GM18508 (cell line): ENCODE measurements around the gene NADSYN1.

Source experiments
- ATAC-seq: cut with Tn5 transposase; IDR thresholded peaks from one replicate; pipeline ENCODE4 v1.9.1; 2021; ENCODE audit warnings: moderate number of reproducible peaks; ENCODE audit not compliant: insufficient read depth, unreplicated experiment

Gene NADSYN1

DNA sequence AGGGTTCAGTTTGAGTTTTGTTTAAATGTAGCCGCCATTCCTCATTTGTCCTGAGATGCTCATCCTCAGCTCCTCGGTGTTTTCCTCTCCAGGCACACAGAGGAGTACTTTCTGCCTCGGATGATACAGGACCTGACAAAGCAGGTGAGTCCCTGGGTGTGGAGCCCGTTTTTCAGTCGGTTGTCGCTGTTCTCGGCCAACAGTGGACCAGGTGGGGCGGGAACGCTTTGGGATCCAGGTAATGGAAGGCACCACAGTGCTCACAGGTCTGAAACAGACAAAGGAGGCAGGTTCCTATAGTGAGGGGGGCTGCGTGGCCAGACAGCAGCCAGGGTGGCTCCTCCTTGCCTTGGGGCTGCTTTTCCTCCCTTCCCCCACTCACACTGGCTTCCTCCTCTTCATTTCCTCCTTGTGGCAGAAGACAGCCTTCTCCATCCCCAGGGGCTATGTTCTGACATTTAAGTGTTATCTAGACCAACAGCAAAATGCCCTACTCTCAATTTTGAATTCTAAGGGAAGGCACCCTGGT is 19.4 kb downstream of the NADSYN1 start:
- ATAC-seq, result no peak

DNA sequence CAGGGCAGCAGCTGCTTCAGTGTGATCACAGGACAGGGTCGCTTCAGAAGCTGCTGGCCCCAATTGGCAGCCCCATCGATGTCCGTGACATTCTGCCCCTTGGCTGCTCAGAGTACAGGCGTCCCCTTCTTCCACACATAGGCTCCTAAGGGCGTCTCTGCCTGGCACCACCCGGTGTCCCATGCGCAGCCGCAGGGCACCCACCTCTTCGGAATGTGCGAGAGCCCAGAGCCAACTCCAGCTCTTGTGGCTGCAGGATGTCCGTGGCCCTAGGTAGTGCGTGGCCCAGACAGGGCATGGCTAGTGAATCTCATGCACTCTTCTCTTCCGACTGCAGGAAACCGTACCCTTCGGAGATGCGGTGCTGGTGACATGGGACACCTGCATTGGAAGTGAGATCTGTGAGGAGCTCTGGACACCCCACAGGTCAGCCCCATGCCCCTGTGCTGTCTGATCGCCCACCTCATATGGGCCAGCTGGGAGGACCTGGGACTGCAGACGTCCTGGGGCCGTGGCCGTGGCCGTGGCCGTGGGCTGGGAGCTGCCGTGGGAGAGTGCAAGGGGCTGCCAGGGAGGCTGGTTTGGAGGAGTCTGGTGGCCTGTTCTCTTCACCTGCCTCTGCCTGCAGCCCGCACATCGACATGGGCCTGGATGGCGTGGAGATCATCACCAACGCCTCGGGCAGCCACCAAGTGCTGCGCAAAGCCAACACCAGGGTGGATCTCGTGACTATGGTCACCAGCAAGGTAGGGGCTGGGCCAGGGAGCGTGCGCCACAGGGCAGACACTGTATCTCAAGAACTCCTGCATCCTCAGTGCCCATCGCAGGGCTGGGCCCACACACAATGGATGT is 20.2 kb downstream of the NADSYN1 start:
- ATAC-seq, result no peak

DNA sequence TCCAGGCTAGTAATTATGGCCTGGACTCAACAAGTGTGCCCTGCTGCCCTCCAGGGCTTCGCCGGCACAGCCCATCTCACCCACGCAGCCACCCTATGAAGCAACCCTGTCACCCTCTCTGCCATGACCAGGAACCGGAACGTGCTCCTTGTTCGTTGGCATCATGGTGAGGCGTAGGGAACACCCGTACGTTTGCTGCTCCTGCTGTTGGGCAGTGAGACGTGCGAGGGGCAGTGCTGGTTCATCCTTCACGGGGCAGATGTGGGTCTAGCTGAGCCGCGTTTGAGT is 20.7 kb downstream of the NADSYN1 start:
- ATAC-seq, result no peak

DNA sequence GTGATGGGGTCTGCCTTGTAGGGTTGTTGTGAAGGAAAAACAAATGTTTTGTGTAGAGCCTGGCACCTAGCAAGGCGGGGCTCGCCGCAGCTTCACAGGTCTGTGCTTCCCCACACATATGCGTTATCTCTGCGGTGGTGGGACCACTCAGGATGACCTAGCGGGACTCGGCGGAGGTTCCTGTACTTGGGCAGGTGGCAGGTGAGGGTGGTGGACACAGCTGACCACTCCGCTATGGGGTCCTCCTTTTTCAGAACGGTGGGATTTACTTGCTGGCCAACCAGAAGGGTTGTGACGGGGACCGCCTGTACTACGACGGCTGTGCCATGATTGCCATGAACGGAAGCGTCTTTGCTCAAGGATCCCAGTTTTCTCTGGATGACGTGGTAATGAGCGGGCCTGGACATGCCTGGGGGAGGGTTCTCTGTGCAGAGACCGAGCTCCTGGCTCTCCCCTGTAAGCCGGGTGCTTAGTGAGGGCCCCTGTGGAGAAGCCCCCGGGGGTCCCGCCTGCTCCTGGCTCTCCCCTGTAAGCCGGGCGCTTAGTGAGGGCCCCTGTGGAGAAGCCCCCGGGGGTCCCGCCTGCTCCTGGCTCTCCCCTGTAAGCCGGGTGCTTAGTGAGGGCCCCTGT is 21.3 kb downstream of the NADSYN1 start:
- no peak for ATAC-seq

DNA sequence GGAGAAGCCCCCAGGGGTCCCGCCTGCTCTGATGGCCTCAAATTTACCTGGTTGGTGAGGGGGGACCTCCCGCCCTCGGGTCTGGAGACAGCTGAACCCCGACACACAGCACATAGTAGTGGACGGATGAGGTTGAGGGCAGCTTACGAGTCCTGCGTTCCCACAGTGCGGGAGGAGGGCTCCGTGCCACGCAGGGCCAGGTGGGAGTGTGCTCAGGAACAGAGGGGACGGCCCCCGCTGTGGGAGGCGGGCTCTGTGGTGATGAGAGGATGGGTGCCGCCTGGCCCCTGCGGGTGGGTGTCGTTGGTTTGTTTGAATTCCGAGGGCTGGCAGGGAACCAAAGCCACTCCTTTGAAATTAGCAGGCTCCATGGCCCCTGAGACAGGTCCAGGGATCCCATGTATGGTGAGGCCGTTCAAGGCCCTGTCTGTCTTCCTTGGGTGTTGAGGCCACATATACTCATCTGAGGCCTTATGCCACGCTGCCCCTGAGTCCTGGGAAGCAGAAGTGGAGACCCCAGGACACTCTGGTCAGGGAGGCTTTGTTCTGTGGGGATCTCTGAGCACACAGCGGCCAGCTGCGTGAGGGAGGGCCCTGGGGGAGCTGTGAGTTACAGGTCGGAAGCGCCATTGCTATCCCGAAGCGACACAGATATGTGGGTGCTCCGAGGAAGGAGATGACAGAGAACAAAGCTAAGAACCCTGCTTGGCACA is 21.9 kb downstream of the NADSYN1 start:
- ATAC-seq, result no peak

DNA sequence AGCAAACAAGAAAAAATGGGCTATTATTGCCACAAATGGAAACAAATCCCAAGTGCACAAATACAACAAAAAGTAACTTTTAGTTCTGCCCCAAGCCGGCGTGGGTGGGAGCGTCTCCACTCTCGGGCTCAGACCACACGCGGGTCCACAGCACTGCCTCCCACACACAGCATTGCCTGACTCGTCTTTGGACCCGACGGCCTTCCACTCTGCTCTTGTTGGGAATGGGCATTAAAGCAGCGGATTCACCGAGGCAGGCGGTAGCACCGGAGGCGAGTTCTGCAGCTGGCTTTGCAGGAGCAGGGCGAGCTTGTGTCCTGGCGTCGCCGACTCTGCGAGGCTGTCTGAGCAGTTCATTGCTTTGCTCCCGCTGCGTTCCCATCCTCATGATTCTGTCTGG is 23.0 kb downstream of the NADSYN1 start:
- ATAC-seq, result no peak

DNA sequence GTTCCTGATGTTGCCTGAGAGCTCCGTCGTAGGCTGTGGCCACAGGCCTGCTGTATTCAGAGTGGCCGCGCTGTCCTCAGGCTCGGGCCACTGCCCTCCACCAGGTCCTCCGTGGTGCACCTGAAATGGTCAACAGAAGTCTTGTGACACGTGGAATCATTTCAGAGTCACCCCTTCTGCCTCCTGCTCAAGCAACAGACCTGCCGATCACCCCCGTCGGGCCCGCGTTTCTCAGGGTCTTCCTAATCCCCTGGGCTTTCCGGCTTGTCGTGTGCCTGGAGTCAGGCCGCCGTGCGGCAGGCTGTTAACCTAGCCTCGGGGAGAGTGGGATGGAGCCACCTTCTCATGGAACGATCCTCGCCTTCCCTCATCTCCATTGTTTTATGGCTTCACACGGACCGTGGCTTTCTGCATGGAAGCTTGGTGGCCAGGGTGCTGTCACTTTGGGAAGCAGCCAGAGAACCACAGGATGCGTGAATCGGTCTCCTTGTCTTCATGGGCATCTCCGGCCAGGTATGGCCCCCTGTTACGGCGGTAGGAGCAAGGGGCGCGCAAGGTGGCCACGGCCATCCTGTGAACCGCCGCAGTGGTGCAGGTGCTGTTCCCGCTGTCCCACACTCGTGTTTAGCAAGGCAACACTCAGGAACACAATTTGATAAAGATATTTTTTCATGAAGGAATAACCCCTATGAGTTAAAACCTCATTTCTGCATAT is 24.1 kb downstream of the NADSYN1 start:
- ATAC-seq, result no peak

DNA sequence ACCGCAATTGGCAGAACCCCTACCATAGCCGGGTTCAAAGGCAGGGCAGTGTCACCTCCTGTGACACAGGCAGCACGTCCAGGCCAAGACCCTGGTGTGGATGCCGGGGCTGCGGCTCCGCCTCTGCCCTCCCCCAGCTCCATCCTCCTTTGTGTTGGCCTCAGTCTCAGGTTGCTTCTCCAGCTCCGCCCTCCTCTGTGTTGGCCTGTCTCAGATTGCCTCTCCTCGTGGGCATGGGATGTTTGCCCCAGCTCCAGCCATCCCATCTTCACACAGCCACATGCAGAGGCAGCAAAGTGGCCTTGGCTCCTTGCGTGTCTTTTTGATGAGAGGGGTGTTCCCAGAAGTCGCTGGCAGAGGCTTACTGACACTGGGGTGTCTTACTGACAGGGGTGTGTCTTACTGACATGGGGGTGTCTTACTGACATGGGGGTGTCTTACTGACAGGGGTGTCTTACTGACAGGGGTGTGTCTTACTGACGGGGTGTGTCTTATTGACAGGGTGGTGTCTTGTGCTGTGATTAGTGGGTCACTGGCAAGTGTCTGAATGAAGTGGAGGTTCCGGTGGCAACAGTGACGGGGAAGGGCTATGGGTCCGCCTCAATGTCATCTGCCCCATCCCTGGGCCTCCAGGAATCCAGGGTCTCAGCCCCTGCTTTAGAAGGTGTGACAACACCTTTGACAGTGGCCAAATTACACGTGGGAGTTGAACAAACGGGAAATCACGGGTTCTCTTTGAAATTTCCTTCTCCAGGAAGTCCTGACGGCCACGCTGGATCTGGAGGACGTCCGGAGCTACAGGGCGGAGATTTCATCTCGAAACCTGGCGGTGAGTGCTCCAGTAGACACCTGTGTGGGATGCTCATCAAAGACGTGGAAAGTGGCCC is 24.9 kb downstream of the NADSYN1 start:
- no peak for ATAC-seq

DNA sequence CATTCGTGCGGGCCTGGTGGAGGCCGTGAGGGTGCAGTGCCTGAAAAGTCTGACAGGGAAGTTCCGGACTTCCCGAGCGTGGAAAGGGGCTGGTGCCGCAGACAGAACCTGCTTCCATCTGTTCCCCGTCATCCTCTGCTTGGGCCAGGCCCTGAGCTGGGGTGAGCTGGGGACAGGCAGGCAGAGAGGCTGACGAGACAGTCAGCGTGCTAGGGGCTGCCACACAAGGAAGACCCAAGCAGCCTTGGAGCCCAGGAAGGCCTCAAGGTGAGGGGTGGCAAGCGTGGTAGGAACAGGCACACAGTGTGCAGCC is 25.5 kb downstream of the NADSYN1 start:
- no peak for ATAC-seq

DNA sequence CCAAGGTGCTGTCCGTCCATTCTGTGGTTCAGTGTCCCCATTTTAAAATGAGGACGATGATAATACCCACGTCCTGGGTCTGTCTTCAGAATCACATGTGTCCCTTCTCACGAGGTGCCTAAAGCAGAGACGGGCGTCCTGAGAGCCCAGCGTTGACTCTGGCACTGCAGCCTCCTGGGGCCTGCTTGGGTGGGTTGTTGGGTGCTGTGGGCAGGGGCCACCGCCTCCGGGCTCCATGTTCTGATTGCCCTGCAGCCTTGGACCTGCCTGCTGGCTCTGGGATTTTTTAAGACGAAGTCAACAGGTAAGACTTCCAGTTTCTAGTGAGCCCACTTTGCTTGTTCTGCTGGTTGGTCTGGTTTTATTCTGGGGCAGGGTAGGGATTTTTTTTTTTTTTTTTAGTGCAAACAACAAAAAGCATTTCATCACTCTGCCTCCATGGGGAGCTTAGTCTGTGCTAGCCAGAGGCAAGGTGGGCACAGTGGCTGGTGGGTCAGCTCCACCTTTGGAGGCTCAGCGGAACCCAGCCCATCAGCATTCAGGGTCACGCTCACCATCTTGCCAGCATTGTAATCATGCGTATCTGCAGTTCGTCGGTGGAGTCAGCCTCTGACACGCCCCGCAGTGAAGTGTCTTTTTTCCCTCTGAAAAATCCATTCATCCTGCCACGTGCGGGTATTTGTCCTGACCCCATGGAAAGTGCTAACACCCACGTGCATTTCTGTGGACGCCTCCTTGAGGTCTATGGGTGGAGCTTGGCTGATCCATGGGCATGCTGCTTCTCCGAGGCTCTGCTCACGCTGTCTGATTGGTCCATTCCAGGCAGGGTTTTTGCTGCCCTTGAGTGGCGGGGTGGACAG is 28.3 kb downstream of the NADSYN1 start:
- no peak for ATAC-seq

DNA sequence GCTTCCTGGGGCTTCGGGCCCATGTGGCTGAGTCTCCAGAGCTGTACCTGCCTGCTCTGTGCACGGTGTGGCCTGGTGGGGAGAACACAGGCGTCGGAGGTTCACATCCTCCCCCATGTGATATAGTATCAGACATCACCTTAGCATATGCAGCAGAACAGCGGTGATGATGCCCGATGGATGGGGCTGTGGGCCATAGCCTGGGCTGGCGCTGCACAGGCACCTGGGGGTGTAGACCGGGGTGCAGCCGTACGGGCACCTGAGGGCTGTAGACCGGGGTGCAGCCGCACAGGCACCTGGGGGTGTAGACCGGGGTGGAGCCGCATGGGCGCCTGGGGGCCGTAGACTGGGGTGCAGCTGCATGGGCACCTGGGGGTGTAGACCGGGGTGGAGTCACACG is 29.2 kb downstream of the NADSYN1 start:
- no peak for ATAC-seq

DNA sequence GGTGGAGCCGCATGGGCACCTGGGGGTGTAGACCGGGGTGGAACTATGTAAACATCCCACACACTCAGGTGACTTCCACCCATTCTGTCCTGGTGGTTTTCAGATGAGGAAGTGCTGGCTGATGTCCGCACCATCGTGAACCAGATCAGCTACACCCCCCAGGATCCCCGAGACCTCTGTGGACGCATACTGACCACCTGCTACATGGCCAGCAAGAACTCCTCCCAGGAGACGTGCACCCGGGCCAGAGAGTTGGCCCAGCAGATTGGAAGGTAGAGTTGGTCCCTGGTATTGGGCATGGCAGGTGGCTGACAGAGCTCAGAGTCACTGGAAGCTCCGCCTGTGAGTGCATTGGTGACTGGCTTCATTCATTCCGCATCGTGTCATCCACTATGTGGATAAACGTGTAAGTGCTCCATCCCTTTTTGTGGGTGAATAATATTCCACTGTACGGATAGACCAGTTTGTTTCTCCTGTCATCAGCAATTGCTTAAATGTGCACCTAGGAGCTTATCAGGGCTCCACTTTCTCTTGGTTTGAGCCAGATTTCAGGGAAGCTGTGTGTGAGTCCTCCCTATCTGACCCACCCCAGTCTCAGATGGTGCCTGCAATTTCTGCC is 29.9 kb downstream of the NADSYN1 start:
- no peak for ATAC-seq

DNA sequence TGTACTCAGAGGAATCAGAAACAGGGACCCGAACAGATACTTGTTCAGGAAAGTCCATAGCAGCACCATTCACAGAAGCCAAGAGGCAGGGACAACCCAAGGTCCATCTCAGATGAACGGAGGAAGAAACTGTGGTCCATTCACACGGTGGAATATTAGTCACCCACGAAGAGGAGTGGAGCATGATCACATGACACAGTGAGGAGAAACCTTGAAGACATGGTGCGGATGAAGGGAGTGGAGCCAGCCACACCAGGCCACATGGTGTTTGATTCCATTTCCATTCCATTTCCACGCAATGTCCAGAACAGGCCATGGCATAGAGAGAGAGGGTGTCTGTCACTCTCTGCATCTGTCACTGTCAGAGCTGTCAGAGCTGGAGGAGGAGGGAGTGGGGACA is 30.7 kb downstream of the NADSYN1 start:
- no peak for ATAC-seq

DNA sequence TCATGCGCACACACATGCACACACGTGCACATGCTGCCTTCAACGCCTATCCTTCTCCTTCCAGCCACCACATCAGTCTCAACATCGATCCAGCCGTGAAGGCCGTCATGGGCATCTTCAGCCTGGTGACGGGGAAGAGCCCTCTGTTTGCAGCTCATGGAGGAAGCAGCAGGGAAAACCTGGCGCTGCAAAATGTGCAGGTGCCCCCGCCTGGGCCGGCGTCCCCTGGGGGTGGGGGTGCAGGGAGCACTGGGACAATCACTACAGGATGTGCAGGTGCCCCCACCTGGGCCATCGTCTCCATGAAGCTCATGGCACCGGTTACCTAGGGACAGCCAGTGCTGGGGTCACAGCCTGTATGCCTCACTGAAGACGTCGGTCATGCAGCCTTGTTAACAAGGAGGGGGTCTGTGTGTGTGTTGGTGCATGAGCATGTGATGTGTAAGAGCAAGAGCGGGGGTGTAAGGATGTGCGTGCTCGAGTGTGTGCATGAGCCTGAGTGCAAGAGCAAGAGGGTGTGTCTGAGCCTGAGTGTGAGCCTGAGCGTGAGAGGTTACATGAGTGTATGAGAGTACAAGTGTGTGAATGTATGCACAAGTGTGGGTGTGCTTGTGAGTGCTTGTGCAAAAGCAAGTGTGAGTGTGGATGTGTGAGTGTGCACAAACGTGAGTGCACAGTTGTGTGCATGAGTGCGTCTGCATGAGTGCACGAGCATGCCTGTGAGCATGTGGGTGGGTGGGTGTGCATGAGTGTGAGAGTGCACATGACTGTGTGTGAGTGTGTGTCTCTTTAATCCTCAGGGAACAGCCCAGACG is 31.5 kb downstream of the NADSYN1 start:
- no peak for ATAC-seq

DNA sequence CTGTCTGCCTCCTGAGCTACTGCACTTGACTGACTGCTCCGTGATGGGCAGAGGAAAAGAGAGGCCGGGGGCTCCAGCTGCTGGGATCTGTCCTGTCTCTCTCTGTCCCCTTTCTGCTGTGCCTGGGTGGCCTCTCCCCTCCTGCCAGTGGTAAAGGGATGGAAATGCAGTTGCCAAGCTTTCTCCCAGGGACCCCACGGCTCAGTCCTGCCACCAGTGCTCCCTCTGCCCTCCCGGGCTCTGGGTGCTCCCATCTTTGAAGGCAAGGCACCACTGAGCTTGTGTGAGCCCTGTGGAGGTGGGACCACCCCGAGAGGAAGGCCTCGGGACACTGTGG is 32.0 kb downstream of the NADSYN1 start:
- ATAC-seq, result no peak

DNA sequence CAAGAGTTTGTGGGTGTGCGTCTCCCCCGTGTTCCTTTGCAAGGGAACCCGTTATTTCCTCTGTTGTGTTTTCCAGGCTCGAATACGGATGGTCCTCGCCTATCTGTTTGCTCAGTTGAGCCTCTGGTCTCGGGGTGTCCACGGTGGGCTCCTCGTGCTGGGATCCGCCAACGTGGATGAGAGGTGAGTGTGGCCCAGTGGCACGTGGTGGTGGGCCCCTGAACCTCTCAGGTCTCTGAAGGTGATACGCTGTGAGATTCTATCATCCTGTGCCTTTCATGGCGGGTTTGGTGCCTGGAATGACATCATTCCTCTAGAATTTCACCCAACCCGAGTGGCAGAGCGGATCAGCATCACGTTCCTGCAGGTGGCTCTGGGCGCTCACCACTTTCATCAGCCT is 32.5 kb downstream of the NADSYN1 start:
- no peak for ATAC-seq

DNA sequence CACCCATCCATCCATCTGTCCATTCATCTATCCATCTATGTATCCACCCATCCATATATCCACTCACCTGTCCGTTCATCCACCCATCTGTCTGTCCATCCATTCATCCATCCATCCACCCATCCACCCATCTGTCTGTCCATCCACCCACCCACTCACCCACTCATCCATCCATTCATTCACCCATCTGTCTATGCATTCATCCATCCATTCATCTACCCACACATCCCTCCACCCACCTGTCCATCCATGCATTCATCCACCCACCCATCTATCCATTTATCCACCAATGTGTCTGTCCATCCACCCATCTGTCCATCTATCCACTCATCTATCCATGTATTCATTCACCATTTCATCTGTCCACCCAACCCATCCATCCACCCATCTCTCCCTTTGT is 33.3 kb downstream of the NADSYN1 start:
- no peak for ATAC-seq

DNA sequence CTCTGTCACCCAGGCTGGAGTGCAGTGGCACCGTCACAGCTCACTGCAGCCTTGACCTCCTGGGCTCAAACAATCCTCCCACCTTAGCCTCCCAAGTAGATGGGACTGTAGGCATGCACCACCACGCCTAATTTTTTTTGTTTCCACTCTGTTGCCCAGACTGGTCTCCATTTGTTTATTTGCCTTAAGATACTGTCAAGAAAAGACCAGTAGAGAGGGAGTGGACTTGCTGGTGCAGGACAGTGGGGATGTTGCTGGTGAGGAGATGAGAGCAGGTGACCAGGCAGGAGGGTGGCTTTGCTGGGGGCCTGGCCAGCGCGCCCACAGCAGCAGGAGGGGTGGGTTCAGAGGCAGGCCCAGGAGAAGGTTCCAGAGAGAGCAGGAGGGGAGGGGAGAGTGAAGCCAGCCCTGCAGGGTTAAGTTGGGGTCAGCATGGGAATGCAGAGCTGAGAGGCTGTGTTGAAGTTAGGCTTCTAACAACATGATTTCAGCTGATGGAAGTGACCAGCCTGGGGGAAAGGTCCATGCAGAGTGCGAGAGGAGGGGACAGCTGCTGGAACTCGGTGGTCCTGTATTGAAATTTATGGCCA is 35.8 kb downstream of the NADSYN1 start:
- ATAC-seq, result no peak
